PFSK-1 (cell line): Measurements from ENCODE around the gene LAIR1.

Experiments
- FOXP2 ChIP-seq: optimal IDR thresholded peaks from 2 replicates; pipeline ENCODE3; 2011; ENCODE audit warnings: borderline replicate concordance, control low read depth, inconsistent platforms; ENCODE audit not compliant: insufficient read depth; ENCODE audit errors: extremely low read length, extremely low read depth
- POLR2AphosphoS5 ChIP-seq: IDR thresholded peaks from 2 replicates; pipeline ENCODE4 v1.6.1; 2012; ENCODE audit warnings: low read depth, mild to moderate bottlenecking, control low read depth, low read length, moderate library complexity
- SIN3A ChIP-seq: IDR thresholded peaks from 2 replicates; pipeline ENCODE4 v1.6.1; 2012; ENCODE audit warnings: mild to moderate bottlenecking, low read length, moderate library complexity, borderline replicate concordance; ENCODE audit not compliant: insufficient read depth
- TAF1 ChIP-seq: IDR thresholded peaks from 2 replicates; pipeline ENCODE4 v1.6.1; 2012; ENCODE audit warnings: low read length, control low read depth, borderline replicate concordance; ENCODE audit not compliant: insufficient read depth
- TF ChIP-seq, protein P1 (sequence below), 2 experiments: IDR thresholded peaks; 2 replicates each; pipeline versions ENCODE4 v1.6.1 to v1.8.0; 2011 to 2012; ENCODE audit warnings: low read depth in 2 of 2, low read length in 2 of 2, control low read depth in 1 of 2, inconsistent platforms in 1 of 2, mild to moderate bottlenecking in 1 of 2, moderate library complexity in 1 of 2; ENCODE audit not compliant: insufficient read depth in 1 of 2

Gene LAIR1

DNA sequence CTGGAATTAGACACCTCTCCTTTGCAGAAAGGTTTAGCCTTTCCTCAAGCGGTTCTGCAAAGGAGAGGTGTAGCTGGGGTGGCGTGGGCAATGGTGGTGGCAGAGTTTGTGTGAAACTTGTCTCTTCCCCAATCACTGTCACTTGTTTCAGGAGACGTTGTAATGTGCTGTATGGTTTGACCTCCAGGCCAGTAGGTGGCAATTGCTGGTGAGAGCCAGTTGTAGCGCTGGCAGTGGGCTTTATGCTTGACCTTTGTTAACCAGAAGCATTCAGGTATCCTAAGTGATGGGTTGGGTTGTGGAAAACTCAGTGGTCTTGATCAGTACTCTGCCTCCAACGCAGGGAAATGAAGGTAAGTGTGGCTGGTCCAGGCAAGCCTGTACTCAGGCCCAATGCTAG lies 39.1 kb downstream of the LAIR1 start:
- TF ChIP-seq, protein P1, sequence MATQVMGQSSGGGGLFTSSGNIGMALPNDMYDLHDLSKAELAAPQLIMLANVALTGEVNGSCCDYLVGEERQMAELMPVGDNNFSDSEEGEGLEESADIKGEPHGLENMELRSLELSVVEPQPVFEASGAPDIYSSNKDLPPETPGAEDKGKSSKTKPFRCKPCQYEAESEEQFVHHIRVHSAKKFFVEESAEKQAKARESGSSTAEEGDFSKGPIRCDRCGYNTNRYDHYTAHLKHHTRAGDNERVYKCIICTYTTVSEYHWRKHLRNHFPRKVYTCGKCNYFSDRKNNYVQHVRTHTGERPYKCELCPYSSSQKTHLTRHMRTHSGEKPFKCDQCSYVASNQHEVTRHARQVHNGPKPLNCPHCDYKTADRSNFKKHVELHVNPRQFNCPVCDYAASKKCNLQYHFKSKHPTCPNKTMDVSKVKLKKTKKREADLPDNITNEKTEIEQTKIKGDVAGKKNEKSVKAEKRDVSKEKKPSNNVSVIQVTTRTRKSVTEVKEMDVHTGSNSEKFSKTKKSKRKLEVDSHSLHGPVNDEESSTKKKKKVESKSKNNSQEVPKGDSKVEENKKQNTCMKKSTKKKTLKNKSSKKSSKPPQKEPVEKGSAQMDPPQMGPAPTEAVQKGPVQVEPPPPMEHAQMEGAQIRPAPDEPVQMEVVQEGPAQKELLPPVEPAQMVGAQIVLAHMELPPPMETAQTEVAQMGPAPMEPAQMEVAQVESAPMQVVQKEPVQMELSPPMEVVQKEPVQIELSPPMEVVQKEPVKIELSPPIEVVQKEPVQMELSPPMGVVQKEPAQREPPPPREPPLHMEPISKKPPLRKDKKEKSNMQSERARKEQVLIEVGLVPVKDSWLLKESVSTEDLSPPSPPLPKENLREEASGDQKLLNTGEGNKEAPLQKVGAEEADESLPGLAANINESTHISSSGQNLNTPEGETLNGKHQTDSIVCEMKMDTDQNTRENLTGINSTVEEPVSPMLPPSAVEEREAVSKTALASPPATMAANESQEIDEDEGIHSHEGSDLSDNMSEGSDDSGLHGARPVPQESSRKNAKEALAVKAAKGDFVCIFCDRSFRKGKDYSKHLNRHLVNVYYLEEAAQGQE (IDR thresholded peaks at IDR 0.05; ENCODE audit: insufficient read depth in 1 of 2, low read depth in 2 of 2, low read length in 2 of 2), result no peak
- TF ChIP-seq POLR2AphosphoS5, result no peak
- no peak for TF ChIP-seq TAF1
- TF ChIP-seq FOXP2, result no peak
- no peak for TF ChIP-seq SIN3A

DNA sequence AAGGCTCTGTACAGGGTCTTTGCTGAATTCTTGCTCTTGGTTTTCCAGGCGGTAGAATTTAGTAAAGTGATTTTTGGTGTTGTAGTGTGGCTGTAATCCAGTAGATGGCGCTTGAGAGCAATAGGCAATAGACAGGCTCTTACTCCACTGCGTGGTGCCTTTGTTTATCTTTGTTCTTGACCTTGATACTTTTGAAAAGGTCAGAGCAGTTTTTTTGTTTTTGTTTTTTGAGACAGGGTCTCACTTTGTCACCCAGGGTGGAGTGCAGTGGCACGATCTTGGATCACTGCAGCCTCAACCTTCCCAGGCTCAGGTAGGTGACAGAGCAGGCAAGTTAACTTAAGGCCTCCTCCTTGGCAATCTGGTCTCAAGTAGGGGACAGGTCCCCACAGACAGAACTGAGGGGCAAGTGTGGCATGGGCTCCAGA lies 39.5 kb downstream of the LAIR1 start:
- no peak for TF ChIP-seq FOXP2
- TF ChIP-seq POLR2AphosphoS5, result no peak

DNA sequence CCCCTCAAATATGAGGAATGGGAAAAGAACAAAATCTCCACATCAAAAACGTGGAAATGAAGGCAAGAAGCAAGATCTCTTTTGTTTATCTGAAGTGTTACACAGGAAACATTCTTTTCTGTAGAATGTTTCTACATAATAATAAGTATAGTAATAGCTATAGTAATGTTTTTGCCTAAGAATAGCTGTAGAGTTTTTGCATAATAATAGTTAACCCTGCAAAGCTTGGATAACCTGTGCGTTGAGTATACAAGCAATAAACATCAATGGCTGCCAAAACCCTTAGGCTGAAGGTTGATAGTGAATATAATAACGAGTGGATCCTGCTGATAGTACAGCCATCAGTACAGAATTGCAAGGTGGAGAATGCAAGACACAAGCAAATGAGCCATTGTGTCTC lies 40.7 kb downstream of the LAIR1 start:
- TF ChIP-seq FOXP2 (no peak), SIN3A (no peak), POLR2AphosphoS5 (no peak), TAF1 (no peak)
- TF ChIP-seq, protein P1 (IDR thresholded peaks at IDR 0.05; ENCODE audit: insufficient read depth in 1 of 2, low read depth in 2 of 2, low read length in 2 of 2), result no peak

DNA sequence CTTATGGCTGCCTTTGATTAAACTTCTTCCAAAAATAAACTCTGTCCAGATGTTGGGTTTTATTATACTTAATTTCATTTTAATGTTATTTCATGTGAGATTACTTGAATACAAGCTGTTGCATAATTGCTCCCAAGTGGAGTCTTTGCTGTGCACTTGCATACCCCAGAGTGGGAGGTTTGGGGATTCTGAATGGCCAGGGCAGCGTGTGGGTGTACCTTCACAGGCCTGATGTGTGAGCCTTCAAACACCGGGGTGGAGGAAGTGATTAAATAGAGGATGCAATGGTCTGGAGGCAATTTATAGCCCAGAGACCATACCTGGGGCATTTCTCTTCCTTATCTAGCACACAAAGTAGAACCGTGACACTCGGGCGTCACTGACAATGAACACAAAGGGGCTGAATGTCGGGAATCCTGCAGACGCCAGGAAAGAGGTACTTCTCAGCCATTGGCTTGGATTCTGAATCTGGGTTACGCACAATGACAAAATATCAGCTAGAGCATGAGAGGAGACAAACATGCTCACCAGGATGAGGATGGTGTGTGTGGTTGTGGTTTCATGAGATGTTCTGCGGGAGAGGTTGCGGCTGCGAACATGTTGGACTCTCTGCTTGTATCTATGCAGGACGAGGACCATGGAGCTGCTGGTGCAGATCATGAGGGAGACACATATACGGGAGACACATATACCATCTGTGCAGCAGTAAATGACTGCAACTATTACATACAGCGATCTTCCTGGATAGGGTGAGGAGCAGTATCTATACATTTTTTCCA lies 44.6 kb downstream of the LAIR1 start:
- TF ChIP-seq, protein P1 (IDR thresholded peaks at IDR 0.05; ENCODE audit: insufficient read depth in 1 of 2, low read depth in 2 of 2, low read length in 2 of 2), result no peak
- no peak for TF ChIP-seq POLR2AphosphoS5

DNA sequence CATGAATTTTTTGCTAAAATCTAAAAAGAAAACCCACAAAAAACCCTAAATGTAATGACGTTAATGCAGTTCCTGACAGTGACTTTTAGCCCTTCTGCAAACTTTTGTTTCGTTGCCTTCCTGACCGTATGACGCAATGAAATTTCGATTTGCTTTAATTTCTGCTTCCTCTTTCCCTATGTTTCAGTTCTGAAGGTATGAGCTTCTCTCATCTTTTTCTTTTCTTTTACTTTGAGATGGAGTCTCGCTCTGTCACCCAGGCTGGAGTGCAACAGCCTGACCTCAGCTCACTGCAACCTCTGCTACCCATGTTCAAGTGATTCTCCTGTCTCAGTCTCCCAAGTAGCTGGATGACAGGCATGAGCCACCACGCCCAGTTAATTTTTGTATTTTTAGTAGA lies 45.7 kb downstream of the LAIR1 start:
- no peak for TF ChIP-seq TAF1
- TF ChIP-seq, protein P1 (IDR thresholded peaks at IDR 0.05; ENCODE audit: insufficient read depth in 1 of 2, low read depth in 2 of 2, low read length in 2 of 2), result no peak
- no peak for TF ChIP-seq FOXP2
- TF ChIP-seq SIN3A, result no peak
- TF ChIP-seq POLR2AphosphoS5, result no peak
